SKM-1 (cell line): ENCODE results near the gene PCYT1A.
"Not testable (repeated sequence)": the region's sequence is repeated elsewhere in the genome, so short reads cannot be mapped to it uniquely, and the experiment has no call there.

Experiments
- DNase-seq: peaks from one replicate; lab custom pipeline; 2025; ENCODE audit not compliant: unreplicated experiment; lab: John Stamatoyannopoulos, UW

The PCYT1A gene

DNA sequence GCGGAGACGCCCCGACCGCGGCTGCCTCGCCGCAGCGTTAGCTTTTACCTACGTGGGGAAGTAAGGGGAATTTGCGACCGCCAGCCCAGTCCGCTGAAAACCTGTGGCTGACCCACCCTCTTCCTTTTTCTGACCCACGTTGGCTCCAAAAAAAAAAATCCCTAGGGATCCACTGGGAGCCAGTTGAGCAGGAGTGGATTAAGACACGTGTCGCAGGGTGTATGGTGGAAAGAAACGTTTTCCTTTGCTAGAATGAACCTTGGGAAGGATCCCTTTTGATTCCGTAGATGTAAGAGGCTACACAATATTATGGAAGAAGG is 575 bp upstream of the PCYT1A start:
- DNase-seq: no peak

DNA sequence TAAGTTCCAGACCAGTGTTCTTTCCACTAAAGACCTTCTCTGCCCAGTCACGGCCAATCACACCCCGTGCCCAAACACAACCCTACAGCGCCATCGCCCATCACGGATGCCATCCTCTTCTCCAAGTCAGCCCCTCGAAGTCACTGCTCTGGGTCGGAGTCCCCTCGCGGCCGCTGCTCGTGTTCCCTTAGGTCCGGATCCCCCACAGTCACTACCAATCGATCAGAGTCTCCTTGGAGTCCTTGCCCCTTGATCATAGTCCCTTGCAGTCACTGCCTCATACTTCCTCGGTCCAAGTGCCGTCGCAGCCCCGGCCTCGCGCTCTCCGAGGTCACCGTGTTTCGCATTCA is 461 bp downstream of the PCYT1A start:
- no peak for DNase-seq

DNA sequence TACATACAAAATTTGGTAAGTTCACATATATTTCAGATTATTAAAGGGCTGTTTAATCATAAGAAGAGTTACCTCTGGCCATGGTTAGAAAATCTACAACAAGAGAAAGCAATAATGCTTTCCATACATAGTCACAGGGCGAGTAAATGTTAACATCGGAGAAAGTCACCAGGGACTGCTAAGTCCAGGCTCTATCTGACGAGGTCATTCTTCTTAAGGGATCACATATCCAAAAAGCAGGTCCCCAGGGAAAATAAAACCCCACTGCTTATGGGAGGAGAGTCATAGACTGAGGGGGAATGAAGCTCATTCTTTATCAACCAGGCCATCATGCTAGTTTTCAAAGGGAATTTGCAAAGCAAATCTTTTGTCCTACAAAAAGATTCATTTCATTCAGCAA is 3.1 kb downstream of the PCYT1A start:
- no peak for DNase-seq

DNA sequence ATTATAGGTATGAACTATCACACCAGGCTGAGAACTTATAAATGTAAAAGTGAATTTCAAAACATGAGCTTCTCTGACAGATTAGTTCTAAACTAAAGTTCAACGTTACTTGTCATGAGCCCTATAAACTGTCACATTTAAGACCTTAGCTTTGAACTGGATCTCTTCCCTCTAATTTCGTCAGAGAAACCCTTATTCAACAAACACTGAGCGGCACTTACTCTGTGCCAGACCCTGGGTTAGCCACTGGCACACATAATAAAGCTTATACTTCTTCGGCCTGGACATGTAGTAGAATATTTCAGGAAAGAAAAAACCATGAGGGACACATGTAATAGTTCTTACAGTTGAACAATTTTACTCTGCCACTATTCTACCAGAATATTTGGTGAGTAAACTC is 5.6 kb downstream of the PCYT1A start:
- DNase-seq: no peak

DNA sequence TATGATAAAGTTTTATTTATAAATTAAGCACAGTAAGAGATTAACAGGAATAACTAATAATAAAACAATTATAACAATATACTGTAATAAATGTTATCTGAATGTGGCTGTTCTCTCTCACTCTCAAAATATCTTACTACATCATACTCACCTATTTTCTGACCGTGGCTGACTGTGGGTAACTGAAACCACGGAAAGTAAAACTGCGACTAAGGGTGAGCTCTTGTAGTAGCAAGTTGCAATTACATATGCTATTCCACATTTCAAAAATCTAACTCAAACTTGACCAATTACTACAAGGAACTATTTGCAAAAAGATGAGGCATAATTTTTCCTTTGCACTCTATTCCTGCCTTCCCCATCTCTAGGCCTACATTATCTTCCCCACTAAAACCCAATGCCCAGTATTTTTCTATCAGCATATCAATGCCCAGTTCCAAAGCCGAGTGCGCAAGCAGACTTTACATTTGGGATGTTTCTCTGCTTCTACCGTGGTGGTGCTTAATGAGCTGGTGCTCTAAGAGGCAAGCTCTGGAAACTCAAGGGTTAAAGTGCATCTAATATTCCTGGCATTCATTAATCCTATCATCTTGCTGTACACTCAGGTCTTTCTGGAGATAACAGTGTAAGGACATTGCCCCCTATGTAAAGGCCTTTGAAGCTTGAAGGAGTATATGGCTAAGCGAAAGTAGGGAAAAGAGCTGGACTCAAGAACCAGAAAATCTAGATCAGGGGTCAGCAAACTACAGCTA is 6.7 kb downstream of the PCYT1A start:
- no peak for DNase-seq

DNA sequence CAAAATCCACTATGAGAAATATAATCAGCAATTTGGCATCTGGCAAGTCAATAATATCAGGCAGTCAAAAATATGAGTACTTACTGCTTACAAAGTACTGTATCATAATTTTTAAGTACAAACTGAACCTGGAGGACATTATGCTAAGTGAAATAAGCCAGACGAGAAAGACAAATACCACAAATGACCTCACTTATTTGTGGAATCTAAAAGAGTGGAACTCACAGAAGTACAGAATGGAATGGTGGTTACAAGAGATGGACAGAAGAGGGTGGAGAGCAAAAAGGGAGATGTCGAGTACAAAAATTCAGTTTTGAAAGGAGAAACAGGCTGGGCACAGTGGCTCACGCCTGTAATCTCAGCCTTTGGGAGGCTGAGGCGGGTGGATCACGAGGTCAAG is 12.4 kb downstream of the PCYT1A start:
- no peak for DNase-seq

DNA sequence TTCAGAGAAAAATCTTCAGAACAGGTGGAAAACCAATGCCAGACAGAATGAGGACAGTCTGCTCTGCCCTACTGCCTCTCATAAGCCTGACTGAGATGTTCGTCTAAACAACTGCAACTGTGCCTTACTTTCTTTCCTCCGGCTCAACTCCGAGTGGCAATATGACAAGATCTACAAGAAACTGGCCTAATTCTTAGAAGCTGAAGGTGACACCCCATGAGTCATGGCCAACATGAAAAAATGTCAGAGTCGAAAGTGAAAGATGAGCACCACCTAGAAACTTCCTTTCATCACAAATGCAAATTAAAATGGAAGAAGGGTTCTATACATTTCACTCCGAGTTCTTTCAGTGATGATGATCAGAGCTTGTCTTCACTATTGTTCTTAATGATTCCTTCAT is 12.9 kb downstream of the PCYT1A start:
- no peak for DNase-seq

DNA sequence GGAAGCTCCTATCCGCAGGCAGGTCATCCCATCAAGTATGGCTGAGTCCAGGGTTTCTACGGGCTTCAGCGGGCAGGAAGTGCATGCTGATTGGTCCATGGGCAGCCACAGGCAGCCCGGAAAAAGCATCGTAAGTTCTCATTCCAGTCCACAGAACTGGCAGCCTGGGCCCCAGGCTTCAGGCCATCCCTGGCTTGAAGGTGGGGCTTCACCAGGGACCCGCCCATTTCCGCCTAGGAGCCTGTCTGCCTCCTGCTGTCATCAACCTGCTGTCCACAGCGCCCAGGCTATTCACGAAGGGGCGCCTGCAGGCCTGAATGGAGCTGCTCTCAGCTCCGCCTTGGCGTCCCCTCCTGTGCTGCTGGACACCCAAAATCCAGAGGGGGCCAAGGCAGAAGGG is 13.9 kb downstream of the PCYT1A start:
- DNase-seq: no peak

DNA sequence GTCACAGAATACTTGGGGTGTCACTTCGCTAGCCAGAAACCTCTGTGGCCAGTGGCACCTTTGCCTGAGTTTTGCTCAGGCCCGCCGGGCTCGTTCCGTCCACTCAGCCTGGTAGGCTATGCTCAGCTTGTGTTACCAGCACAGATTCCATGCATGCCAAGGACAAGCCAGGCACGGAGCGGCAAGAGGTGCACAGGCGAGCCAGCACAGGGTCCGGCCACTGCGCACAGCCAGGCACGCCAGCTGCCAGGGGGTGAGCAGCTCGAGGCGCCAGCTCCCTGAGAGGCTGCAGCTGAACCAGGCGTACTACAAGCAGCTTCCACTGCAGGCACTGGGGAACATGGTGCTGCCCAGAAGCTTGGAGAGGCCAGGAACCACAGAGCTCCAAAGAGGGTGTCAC is 14.7 kb downstream of the PCYT1A start:
- no peak for DNase-seq

DNA sequence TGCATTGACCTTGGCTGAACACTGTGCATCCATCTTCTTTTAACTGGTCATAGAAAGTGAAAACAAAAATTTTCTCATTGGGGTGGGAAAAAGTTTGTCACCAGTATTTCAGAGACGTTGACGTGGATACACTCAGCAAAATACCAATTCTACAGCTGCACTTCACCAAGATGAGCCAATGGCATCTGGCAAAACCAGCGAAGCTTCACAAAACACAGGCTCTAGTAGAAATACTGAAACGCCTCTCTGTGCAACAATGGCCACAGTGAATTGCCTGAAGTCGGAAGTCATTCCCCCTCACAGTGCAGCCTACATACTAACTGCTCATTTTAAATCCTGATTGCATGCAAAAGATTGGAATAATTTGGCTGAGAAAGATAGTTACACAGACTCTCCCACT is 17.0 kb downstream of the PCYT1A start:
- DNase-seq: no peak

DNA sequence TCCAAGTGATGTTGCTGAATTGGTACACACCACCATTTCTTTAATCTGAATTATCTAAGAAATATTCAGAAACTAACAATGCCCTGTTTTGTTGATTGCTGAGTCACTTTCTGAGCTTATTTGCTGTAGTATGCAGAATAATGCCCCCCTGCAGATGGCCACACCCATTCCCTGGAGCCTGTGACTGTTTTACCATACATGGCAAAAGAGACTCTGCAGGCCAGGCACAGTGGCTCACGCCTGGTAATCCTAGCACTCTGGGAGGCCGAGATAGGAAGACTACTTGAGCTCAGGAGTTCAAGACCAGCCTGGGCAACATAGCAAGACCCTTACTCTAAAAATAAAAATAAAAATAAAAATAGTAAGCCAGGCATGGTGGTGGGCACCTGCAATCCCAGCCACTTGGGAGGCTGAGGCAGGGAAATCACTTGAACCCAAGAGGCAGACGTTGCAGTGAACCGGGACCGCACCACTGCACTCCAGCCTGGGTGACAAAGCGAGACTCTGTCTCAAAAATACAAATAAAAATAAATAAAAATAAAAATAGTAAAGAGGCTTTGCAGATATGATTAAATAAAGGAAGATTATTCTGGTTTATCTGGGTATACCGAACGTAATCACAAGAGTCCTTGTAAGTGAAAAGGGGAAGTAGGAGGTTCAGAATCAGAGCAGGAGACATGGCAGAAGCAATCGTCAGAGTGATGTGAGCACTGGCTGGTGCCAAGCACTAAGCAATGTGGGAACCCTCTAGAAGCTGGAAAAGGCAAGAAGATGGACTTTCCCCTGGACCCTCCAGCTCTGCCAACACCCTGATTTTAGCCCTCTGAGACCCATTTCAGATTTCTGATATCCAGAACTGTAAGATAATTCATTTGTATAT is 19.0 kb downstream of the PCYT1A start:
- no peak for DNase-seq

DNA sequence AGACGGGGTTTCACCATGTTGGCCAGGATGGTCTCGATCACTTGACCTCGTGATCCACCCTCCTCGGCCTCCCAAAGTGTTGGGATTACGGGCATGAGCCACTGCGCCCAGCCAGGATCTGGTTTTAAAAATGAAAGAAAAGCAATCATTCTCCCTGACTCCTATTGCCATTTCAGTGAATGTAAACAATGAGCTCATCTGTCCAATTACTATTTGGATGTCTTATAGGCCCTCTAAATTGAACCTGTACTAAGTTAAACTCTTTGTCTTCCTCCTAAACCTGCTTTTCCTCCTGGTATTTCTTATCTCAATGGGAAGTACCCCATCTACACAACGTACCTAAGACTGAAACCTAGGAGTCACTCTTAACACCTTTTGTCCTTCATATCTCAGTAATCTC is 23.7 kb downstream of the PCYT1A start:
- DNase-seq: no peak

DNA sequence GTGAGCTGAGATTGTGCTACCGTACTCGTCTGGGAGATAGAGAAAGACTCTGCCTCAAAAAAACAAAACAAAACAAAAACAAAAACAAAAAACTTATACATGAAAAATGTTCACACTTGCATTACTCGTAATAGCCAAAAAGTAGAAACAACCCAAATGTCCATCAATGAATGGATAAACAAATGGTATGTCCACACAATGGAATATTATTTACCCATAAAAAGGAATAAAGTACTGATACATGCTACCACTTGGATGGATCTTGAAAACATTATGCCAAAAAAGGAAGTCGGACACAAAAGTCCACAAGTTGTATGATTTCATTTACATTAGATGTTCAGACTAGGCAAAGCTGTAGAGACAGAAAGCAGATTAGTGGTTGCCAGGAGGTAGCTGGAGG is 26.7 kb downstream of the PCYT1A start:
- DNase-seq: no peak

DNA sequence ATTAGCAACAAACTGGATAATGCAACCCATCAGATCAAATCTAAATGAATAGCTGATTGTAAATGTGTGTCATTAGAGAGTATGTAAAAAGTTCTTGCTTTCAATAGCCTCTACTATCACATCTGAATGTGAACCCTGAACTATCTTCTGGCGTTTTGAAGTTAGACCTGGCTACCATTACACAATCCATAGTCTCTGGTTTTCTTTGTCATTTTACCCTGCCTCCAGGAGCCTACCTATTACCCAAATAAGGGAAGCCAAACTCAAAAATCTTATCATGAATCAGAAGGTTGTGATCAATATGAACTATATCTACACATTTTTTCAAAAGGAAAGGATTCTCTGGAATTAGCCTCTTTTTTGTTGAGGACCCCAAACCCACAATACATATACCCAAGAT is 31.8 kb downstream of the PCYT1A start:
- DNase-seq: no peak

DNA sequence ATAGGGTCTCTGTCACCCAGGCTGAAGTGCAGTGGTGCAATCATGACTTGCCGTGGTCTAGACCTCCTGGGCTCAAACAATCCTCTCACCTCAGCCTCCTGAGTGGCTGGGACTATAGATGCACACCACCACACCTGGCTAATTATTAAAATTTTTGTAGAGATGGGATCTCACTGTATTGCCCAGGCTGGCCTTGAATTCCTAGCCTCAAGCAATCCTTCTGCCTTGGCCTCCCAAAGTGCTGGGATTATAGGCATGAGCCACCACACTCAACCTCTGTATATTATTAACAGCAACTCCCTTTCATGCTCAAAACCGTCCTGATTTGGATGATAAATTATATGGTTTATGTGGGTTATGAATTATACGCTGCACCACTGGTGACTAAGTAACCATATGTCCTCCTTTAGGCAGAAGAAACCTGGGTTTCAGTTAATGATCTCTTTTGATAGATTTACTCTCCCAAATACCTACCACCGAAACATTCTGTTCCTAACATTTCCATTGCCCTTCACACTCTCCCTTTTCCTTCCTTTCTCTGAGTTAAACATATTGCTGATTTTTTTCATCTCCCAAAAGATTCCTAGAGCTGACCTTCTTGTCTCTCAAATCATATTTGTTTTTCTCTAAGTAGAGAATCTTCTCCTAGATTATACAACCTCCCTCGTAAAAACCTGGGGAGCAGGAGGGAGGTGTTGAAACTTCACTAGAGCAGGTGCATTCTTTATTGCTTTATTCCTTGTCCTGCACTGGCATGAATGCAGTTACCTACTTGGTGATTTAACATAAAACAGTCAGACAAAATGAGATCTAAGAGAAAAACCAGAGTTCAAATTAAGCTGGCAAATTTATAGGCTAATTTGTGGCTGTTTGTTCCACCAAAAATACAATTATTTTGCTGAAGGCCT is 32.9 kb downstream of the PCYT1A start:
- no peak for DNase-seq

DNA sequence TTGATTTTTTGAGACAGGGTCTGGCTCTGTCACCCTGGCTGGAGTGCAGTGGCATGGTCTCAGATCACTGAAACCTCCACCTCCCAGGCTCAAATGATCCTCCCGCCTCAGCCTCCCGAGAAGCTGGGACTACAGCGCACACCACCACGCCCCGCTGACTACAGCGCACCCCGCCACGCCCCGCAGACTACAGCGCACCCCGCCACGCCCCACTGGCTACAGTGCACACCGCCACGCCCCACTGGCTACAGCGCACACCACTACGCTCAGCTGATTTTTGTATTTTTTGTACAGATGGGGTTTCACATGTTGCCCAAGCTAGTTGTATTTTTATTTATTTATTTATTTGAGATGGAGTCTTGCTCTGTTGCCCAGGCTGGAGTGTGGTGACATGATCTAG is 35.6 kb downstream of the PCYT1A start:
- DNase-seq: no peak

DNA sequence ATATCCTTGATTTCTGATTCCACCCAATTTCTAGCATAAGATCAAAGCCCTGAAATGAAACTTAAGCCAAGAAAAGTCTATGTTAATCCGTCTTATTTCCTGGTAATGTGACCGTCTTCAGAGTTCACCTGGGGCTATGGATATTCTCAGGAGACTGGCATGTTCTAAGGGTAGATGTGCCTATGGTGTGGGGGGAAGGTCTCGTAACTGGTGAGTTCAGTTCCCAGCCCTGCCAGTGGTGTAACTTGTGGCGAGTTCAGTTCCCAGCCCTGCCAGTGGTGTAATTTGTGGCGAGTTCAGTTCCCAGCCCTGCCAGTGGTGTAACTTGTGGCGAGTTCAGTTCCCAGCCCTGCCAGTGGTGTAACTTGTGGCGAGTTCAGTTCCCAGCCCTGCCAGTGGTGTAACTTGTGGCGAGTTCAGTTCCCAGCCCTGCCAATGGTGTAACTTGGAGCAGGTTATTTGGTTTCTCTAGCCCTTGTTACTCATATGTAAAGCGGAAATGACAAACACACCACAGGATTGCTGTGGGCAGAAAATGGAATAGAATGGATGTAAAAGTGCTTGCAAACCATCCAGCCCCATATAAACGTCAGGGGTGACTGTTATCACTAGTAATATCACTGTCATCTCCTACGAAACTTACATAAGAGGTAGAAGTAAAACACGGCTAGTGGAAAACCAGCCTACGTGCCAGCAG is 40.8 kb downstream of the PCYT1A start:
- DNase-seq: peak; percentile 67

DNA sequence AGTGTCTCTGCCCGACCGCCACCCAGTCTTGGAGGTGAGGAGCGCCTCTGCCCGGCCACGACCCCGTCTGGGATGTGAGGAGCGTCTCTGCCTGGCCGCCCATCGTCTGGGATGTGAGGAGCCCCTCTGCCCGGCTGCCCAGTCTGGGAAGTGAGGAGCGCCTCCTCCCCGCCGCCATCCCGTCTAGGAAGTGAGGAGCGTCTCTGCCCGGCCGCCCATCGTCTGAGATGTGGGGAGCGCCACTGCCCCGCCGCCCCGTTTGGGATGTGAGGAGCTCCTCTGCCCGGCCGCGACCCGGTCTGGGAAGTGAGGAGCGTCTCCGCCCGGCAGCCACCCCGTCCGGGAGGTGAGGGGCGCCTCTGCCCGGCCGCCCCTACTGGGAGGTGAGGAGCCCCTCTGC is 43.4 kb downstream of the PCYT1A start:
- not testable (repeated sequence) for DNase-seq

DNA sequence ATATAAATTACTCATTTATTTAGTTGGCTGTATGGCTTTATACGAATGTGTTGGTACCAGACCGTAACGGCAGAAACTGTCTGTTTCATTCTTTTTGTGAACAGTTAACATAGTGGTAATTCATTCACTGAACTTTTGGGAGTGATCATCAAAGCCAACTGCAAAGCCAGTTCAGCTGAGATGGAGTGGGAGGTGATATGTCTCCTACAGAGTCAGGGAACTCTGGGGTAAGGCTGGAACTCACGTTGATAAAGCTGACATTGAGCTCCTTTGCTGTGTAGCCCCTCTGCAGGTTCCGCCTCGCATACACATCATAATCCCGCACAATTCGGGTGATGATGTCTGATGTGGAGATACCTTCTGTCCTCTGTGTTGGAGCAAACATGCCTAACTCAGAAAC is 45.8 kb downstream of the PCYT1A start:
- no peak for DNase-seq

DNA sequence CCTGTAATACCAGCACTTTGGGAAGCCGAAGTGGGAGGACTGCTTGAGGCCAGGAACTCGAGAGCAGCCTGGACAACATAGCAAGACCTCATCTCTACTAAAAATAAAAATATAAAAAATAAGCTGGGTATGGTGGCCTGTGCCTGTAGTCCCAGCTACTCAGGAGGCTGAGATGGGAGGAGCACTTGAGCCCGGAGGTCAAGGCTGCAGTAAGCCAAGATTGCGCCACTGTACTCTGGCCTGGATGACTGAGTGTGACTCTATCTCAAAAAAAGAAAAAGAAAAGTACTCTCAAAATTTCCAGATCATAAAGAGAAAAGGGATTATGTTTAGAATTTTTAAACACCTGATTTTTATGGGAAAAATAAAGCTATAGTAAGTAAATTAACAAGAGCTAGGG is 47.1 kb downstream of the PCYT1A start:
- DNase-seq: no peak
